Measurements from ENCODE around the gene PODXL2. TPM values are rescaled to one million over a fixed set of nuclear protein-coding genes. Genes with fewer than 3 reads are reported as not detected.

The PODXL2 gene
- total RNA-seq, result 6.8 and 10.9 TPM in 2 replicates

GRCh38 chr3:127628788-127629466, at the start of gene PODXL2:
TSS of gene PODXL2 (plus strand) at chr3:127629185. CDS start at chr3:127629220, 35 bp downstream.

GRCh38 chr3:127590593-127591465, 38.2 kb upstream of the PODXL2 start, which contains the start of gene TPRA1:
TSS of gene TPRA1 (minus strand) at chr3:127590733. CDS start at chr3:127580146, 10,587 bp downstream.

GRCh38 chr3:127672429-127673190, 43.6 kb downstream of the PODXL2 start, which contains the start of gene ABTB1:
TSS of gene ABTB1 (plus strand) at chr3:127672952. CDS start at chr3:127673026, 74 bp downstream.

Other genes starting within 250 kb of the PODXL2 start
- gene TPRA1, start 38.5 kb upstream of the PODXL2 start, total RNA-seq, result 32.4 and 44.2 TPM in 2 replicates
- gene MCM2, start 30.8 kb upstream of the PODXL2 start, total RNA-seq, result 10.4 and 48.3 TPM in 2 replicates
- 7.3 and 8.6 TPM in 2 replicates for gene ABTB1, start 43.8 kb downstream of the PODXL2 start, total RNA-seq
- 8.9 and 25.0 TPM in 2 replicates for gene MGLL, start 193.3 kb downstream of the PODXL2 start, total RNA-seq